GM23248 (cell line): ENCODE results near the gene ANKRD31. TPM values are rescaled to one million over a fixed set of nuclear protein-coding genes. Genes with fewer than 3 reads are reported as not detected.

Source experiments
- DNase-seq: peaks from one replicate; pipeline ENCODE4 v3.0.0-alpha.2; 2015
- H2AFZ ChIP-seq: fragments of 200-600 bp; sonication (generic); 2 replicates; pipeline ENCODE4 v1.6.1; 2016; ENCODE audit warnings: antibody characterized with exemption
- H3F3A ChIP-seq: fragments of 200-600 bp; sonication (generic); 2 replicates; pipeline ENCODE4 v1.6.1; 2016; ENCODE audit warnings: mild to moderate bottlenecking, antibody characterized with exemption, mixed run types; ENCODE audit not compliant: insufficient read depth
- H3K27ac ChIP-seq: fragments of 200-600 bp; sonication (generic); 2 replicates; pipeline ENCODE4 v1.5.1; 2016; ENCODE audit warnings: mild to moderate bottlenecking
- H3K27me3 ChIP-seq: fragments of 200-600 bp; sonication (generic); replicated peaks from 2 replicates; pipeline ENCODE4 v1.6.1; 2016; ENCODE audit warnings: mild to moderate bottlenecking; ENCODE audit not compliant: insufficient read depth
- H3K36me3 ChIP-seq: fragments of 200-600 bp; sonication (generic); 2 replicates; pipeline ENCODE4 v1.6.1; 2016; ENCODE audit warnings: low read depth, mild to moderate bottlenecking
- H3K4me1 ChIP-seq: fragments of 200-600 bp; sonication (generic); 2 replicates; pipeline ENCODE4 v1.6.1; 2016; ENCODE audit warnings: mild to moderate bottlenecking; ENCODE audit not compliant: insufficient read depth
- H3K4me2 ChIP-seq: fragments of 200-600 bp; sonication (generic); one replicate; pipeline ENCODE4 v1.6.1; 2016; ENCODE audit warnings: mild to moderate bottlenecking; ENCODE audit not compliant: unreplicated experiment
- H3K4me3 ChIP-seq: fragments of 200-600 bp; sonication (generic); 2 replicates; pipeline ENCODE4 v1.5.1; 2016; ENCODE audit warnings: mild to moderate bottlenecking
- H3K79me2 ChIP-seq: fragments of 200-600 bp; sonication (generic); 2 replicates; pipeline ENCODE4 v1.6.1; 2016; ENCODE audit warnings: mild to moderate bottlenecking; ENCODE audit not compliant: insufficient read depth
- H3K9ac ChIP-seq: fragments of 200-600 bp; sonication (generic); 2 replicates; pipeline ENCODE4 v1.6.1; 2016; ENCODE audit warnings: mild to moderate bottlenecking
- H3K9me2 ChIP-seq: fragments of 200-600 bp; sonication (generic); 2 replicates; pipeline ENCODE4 v1.6.1; 2016; ENCODE audit warnings: mixed run types, mild to moderate bottlenecking, moderate library complexity; ENCODE audit not compliant: insufficient read depth
- H3K9me3 ChIP-seq: fragments of 200-600 bp; sonication (generic); one replicate; pipeline ENCODE4 v1.6.1; 2017; ENCODE audit warnings: low read depth
- H4K20me1 ChIP-seq: fragments of 200-600 bp; sonication (generic); 2 replicates; pipeline ENCODE4 v1.6.0; 2016; ENCODE audit not compliant: insufficient read depth
- EZH2 ChIP-seq: fragments of 200-600 bp; sonication (generic); IDR thresholded peaks from 2 replicates; pipeline ENCODE4 v1.6.1; 2018; ENCODE audit warnings: antibody characterized with exemption, mild to moderate bottlenecking; ENCODE audit not compliant: insufficient read depth, poor library complexity, severe bottlenecking
- EZH2phosphoT487 ChIP-seq: fragments of 200-600 bp; sonication (generic); IDR thresholded peaks from 2 replicates; pipeline ENCODE4 v1.6.1; 2018; ENCODE audit warnings: antibody characterized with exemption, moderate library complexity, mild to moderate bottlenecking, low read depth; ENCODE audit not compliant: insufficient read depth
- WGBS, 2 experiments: methylation state at CpG; one replicate each; pipeline ENCODE4 v1.1.6; 2015 to 2017; ENCODE audit warnings: low lambda C conversion rate in 2 of 2, low coverage in 1 of 2; ENCODE audit errors: missing lambda C conversion rate in 2 of 2; 5-methylcytosine and 5-hydroxymethylcytosine counted together
- in situ Hi-C: fragments of 300-500 bp; cut with MboI; formaldehyde crosslinking; loops from 2 replicates; pipeline ENCODE4 v1.15.0; 2020
- polyA plus RNA-seq: library from polyadenylated mRNA; unstranded; fragments of >200 nt; fragmentation: Nextera tagmentation; extraction: Ambion mirVana; gene quantifications from 2 replicates; pipeline ENCODE4 v1.2.1, GENCODE V29; 2016
- total RNA-seq: library from RNA; depleted of rRNA; stranded (reverse); fragments of >200 nt; shearing (Covaris generic); gene quantifications from 2 replicates; pipeline ENCODE4 v1.2.3, GENCODE V29; 2014

The ANKRD31 gene
- total and polyA plus RNA-seq, 2 experiments from 2014 or later: not detected

DNA sequence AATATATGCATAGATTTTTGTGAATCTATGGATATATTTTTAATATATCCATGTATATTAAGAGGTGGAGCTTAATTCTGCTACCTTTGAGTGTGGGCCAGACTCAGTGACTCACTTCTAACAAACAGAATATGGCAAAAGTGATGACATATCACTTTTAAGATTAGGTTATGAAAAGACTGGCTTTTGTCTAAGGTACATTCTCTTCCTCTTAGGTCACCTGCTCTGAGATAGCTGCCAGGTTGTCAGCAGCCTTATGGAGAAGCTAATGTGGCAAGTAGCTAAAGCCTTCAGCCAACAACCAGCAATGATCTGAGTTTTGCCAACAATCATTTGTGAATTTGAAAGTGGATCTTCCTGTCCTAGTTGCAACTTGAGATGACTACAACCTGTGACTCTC lies 83.8 kb downstream of the ANKRD31 start:
- Histone ChIP-seq H3K79me2 (no peaks in the 10 kb centered on the region), H3K9me2 (no peaks in the 10 kb centered on the region), H4K20me1 (no peaks in the 10 kb centered on the region), H3F3A (no peaks in the 10 kb centered on the region), H3K4me3 (no peak overlapping the region), H3K27ac (no peak overlapping the region), H3K4me2 (no peak overlapping the region), H3K36me3 (no peaks in the 10 kb centered on the region), H3K27me3 (no peaks in the 10 kb centered on the region), H3K9me3 (no peaks in the 10 kb centered on the region), H2AFZ (no peak overlapping the region), H3K4me1 (no peaks in the 10 kb centered on the region), H3K9ac (no peak overlapping the region)
- TF ChIP-seq EZH2: no peak
- TF ChIP-seq EZH2phosphoT487: no peak
- DNase-seq: no peak
- in situ Hi-C loops: no loop called here

DNA sequence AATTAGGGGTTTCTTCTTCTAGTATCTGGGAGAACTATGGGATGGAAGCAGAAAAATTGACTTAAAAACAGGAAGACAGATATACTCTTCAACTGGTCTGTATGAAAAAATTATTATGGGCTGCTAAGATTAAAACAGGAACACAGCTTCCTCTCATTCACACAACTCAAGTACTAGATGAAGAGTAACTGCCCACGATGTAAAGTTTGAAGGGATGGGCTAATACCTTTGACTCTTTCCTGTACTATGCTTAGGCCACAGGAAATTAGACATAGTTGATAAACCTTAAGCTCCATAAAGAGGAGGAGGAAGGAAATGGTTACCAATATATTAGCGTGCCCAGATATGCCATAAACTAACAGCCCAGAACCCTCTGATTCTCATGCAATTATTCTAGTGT lies 88.6 kb downstream of the ANKRD31 start:
- 38 to 44% methylated on average over 2 of the region's 2 CpGs for WGBS, 2 experiments
- no peak for DNase-seq
- in situ Hi-C loops: no loop called here
- no peaks in the 10 kb centered on the region for H3K9me3 ChIP-seq
- H3F3A ChIP-seq: no peaks in the 10 kb centered on the region
- no peaks in the 10 kb centered on the region for H3K4me1 ChIP-seq
- H3K27ac ChIP-seq: no peak overlapping the region
- H3K4me2 ChIP-seq: no peak overlapping the region
- no peak overlapping the region for H3K9ac ChIP-seq
- H3K4me3 ChIP-seq: no peak overlapping the region
- H3K36me3 ChIP-seq: no peaks in the 10 kb centered on the region
- H3K27me3 ChIP-seq: no peaks in the 10 kb centered on the region
- no peaks in the 10 kb centered on the region for H4K20me1 ChIP-seq
- H2AFZ ChIP-seq: no peak overlapping the region
- no peaks in the 10 kb centered on the region for H3K9me2 ChIP-seq
- TF ChIP-seq EZH2: no peak
- no peak for TF ChIP-seq EZH2phosphoT487
- no peaks in the 10 kb centered on the region for H3K79me2 ChIP-seq

GRCh38 chr5:75142566-75143136 lies 94.0 kb downstream of the ANKRD31 start:
- no peak overlapping the region for H3K4me2 ChIP-seq
- no peak for TF ChIP-seq EZH2phosphoT487
- H3K9me2 ChIP-seq: no peaks in the 10 kb centered on the region
- no peaks in the 10 kb centered on the region for H4K20me1 ChIP-seq
- no peaks in the 10 kb centered on the region for H3K79me2 ChIP-seq
- H3K36me3 ChIP-seq: no peaks in the 10 kb centered on the region
- H3K27me3 ChIP-seq: 0 out of 2 replicates have a peak, but pooled peaks cover 5% of the 10 kb centered on the region
- no peaks in the 10 kb centered on the region for H3K4me1 ChIP-seq
- no peak overlapping the region for H3K4me3 ChIP-seq
- H3K9me3 ChIP-seq: no peaks in the 10 kb centered on the region
- H3F3A ChIP-seq: no peaks in the 10 kb centered on the region
- no peak for DNase-seq
- H3K9ac ChIP-seq: no peak overlapping the region
- H3K27ac ChIP-seq: no peak overlapping the region
- 7 to 10% methylated on average over 2 of the region's 2 CpGs for WGBS, 2 experiments
- H2AFZ ChIP-seq: no peak overlapping the region
- in situ Hi-C loops: no loop called here

DNA sequence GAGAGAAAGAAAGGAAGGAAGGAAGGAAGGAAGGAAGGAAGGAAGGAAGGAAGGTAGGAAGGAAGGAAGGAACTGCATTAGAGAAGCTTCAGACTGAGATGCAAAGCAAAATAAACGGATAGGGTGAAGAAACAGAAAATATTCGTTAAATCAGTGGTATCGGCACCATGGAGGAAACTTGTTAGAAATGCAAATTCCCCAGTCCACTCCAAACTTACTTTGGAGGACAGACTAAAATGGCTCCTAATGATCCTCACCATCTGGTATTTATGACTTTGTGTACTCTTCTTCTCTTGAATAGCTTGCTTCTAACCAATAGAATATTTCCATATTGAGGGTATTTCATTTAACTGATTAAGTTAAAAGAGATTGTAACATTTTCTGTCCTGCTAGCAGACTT lies 96.4 kb downstream of the ANKRD31 start:
- no peak for DNase-seq
- no peak for TF ChIP-seq EZH2
- TF ChIP-seq EZH2phosphoT487: no peak
- WGBS, 2 experiments: 73 to 84% methylated on average over 3 of the region's 3 CpGs
- Histone ChIP-seq H3K27ac (no peak overlapping the region), H3K79me2 (no peaks in the 10 kb centered on the region), H3K27me3 (0 out of 2 replicates have a peak, but pooled peaks cover 5% of the 10 kb centered on the region), H3K9me3 (no peaks in the 10 kb centered on the region), H3K9me2 (no peaks in the 10 kb centered on the region), H3K4me3 (no peak overlapping the region), H3K4me2 (no peak overlapping the region), H3K36me3 (no peaks in the 10 kb centered on the region), H3F3A (no peaks in the 10 kb centered on the region), H2AFZ (no peak overlapping the region), H3K9ac (no peak overlapping the region), H4K20me1 (no peaks in the 10 kb centered on the region), H3K4me1 (no peaks in the 10 kb centered on the region)
- in situ Hi-C loops: no loop called here

DNA sequence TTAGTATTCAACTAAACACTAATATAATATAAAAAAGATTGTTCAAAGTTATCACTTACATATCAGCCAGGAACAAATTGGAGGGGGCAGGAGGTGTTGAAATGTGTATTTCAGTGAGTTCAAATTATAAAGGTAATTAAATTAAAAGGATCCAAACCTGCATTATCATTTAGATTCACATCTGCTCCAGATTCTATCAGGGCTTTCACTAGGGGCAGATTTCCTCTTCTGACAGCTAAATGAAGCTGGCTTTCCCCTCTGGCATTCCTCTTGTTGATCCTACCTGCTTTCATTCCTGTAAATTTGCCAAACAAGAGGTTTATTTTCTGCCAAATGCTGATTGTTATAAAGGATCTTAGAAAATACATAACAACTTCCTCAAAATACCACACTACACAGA lies 98.0 kb downstream of the ANKRD31 start:
- Histone ChIP-seq H3K79me2 (no peaks in the 10 kb centered on the region), H2AFZ (no peak overlapping the region), H3K9me3 (no peaks in the 10 kb centered on the region), H3F3A (no peaks in the 10 kb centered on the region), H3K4me3 (no peak overlapping the region), H3K27ac (no peak overlapping the region), H3K9ac (no peak overlapping the region), H3K9me2 (no peaks in the 10 kb centered on the region), H3K36me3 (no peaks in the 10 kb centered on the region), H3K4me2 (no peak overlapping the region), H3K27me3 (0 out of 2 replicates have a peak, but pooled peaks cover 5% of the 10 kb centered on the region), H4K20me1 (no peaks in the 10 kb centered on the region), H3K4me1 (no peaks in the 10 kb centered on the region)
- TF ChIP-seq EZH2phosphoT487 (no peak), EZH2 (no peak)
- in situ Hi-C loops: no loop called here
- no peak for DNase-seq
